ENCODE data around the gene NAT8L. TPM values are rescaled to one million over a fixed set of nuclear protein-coding genes. Genes with fewer than 3 reads are reported as not detected.

NAT8L gene
- polyA plus RNA-seq, 1 donor (not counting 4 experiments of a cell fraction or from before 2014, with no cell fraction given), result 0.01 TPM

DNA sequence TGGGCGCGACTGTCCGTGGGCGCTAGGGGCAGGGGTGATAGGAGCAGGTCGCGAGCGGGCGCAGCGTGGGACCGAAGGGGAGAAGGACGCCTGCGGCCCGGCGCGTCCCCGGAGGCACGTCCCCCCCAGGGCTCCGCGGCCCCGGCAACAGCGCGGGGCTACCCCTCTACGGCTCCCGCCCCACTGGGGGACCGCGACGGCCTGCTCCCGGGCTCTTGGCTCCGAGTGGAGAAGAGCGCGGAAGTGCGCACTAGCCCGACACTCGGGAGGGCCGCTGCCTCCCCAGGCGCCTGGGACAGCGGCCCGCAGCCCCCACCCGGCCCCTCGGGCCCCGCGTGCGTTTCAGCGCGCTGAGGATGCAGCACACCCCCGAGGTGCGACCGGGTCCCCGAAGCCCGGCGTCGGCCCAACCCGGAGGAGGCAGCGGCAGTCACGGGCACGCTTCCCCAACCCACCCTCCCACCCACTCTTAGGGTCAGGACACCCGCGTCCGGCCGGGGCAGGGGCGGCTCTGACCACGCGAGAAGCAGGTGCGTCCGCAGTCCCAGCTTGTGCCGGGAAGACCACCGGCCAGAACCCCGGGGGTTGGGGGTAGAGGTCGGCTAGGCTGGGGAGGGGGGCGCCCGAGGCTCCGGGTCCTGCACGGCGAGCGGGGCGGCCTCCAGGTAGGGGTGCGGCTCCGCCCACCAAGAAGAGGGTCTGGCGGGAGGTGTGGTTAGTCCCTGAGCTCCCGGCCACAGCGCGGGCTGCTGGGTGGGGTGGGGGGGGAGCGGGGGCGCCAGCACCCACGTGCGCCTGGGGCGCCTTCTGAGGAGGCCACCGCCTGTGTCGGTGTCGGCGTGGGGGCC lies 18.5 kb upstream of the NAT8L start:
- dilution Hi-C loops (cut with MboI; ENCODE audit: extremely low pct_ligation_motif_present, low sequenced_read_pairs), result no loop called here
- DNase-seq (ENCODE audit: low read depth, low spot score) (no peak), FAIRE-seq (no peak)
- H3K27me3 ChIP-seq (ENCODE audit: control insufficient read depth, extremely low read depth, insufficient read depth, low read length), result peaks cover 30% of the 10 kb centered on the region
- no peaks in the 10 kb centered on the region for H3K4me1 ChIP-seq (ENCODE audit: control insufficient read depth, extremely low read depth, insufficient read depth, low read length)
- H4K20me1 ChIP-seq (ENCODE audit: control insufficient read depth, extremely low read depth, insufficient read depth, low read length), result no peaks in the 10 kb centered on the region
- H3K9me3 ChIP-seq (ENCODE audit: control insufficient read depth, low read depth, low read length), result no peaks in the 10 kb centered on the region
- H3K4me2 ChIP-seq (ENCODE audit: control insufficient read depth, extremely low read depth, insufficient read depth, low read depth, low read length), result no peak overlapping the region
- no peaks in the 10 kb centered on the region for H3K36me3 ChIP-seq (ENCODE audit: control insufficient read depth in 2 of 2, extremely low read depth in 1 of 2, insufficient read depth in 2 of 2, low read length in 2 of 2)
- H3K4me3 ChIP-seq (ENCODE audit: control insufficient read depth in 2 of 3, extremely low read depth in 1 of 3, insufficient read depth in 2 of 3, low read depth in 1 of 3, low read length in 3 of 3), result peak overlapping the region in 1 of 3 experiments; percentile 80
- no peak overlapping the region for H3K27ac ChIP-seq (ENCODE audit: control insufficient read depth, insufficient read depth, low read length)
- TF ChIP-seq, protein P1, sequence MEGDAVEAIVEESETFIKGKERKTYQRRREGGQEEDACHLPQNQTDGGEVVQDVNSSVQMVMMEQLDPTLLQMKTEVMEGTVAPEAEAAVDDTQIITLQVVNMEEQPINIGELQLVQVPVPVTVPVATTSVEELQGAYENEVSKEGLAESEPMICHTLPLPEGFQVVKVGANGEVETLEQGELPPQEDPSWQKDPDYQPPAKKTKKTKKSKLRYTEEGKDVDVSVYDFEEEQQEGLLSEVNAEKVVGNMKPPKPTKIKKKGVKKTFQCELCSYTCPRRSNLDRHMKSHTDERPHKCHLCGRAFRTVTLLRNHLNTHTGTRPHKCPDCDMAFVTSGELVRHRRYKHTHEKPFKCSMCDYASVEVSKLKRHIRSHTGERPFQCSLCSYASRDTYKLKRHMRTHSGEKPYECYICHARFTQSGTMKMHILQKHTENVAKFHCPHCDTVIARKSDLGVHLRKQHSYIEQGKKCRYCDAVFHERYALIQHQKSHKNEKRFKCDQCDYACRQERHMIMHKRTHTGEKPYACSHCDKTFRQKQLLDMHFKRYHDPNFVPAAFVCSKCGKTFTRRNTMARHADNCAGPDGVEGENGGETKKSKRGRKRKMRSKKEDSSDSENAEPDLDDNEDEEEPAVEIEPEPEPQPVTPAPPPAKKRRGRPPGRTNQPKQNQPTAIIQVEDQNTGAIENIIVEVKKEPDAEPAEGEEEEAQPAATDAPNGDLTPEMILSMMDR (optimal IDR thresholded peaks at IDR 0.05 in 1 of 3, IDR thresholded peaks at IDR 0.05 in 1 of 3, conservative IDR thresholded peaks at IDR 0.05 in 1 of 3; ENCODE audit: extremely low read depth in 1 of 3, insufficient read depth in 2 of 3, low read length in 3 of 3), result no peak
- TF ChIP-seq EZH2 (IDR thresholded peaks at IDR 0.05; ENCODE audit: low read length), result peak; percentile 57
- no peaks in the 10 kb centered on the region for H3K9me1 ChIP-seq (ENCODE audit: control insufficient read depth, extremely low read depth, insufficient read depth, low read length)
- H2AFZ ChIP-seq (ENCODE audit: control insufficient read depth, low read length), result no peak overlapping the region
- H3K79me2 ChIP-seq (ENCODE audit: control insufficient read depth, insufficient read depth, low read length), result no peaks in the 10 kb centered on the region
- H3K9ac ChIP-seq (ENCODE audit: control insufficient read depth, extremely low read depth, insufficient read depth, low read length), result no peak overlapping the region

- no peaks in the 10 kb centered on the region for H3K4me1 ChIP-seq (ENCODE audit: control insufficient read depth, extremely low read depth, insufficient read depth, low read length)
- FAIRE-seq (no peak), DNase-seq (ENCODE audit: low read depth, low spot score) (peak; percentile 13)
- no peak overlapping the region for H3K9ac ChIP-seq (ENCODE audit: control insufficient read depth, extremely low read depth, insufficient read depth, low read length)
- H3K9me1 ChIP-seq (ENCODE audit: control insufficient read depth, extremely low read depth, insufficient read depth, low read length), result no peaks in the 10 kb centered on the region
- peak overlapping the region; percentile 70 for H3K4me2 ChIP-seq (ENCODE audit: control insufficient read depth, extremely low read depth, insufficient read depth, low read depth, low read length)
- H3K79me2 ChIP-seq (ENCODE audit: control insufficient read depth, insufficient read depth, low read length), result no peaks in the 10 kb centered on the region
- peaks cover 32% of the 10 kb centered on the region for H3K27me3 ChIP-seq (ENCODE audit: control insufficient read depth, extremely low read depth, insufficient read depth, low read length)
- peak overlapping the region; percentile 56 to 80 (median 73) for H3K4me3 ChIP-seq (ENCODE audit: control insufficient read depth in 2 of 3, extremely low read depth in 1 of 3, insufficient read depth in 2 of 3, low read depth in 1 of 3, low read length in 3 of 3)
- peak overlapping the region; percentile 78 for H2AFZ ChIP-seq (ENCODE audit: control insufficient read depth, low read length)
- dilution Hi-C loops (cut with MboI; ENCODE audit: extremely low pct_ligation_motif_present, low sequenced_read_pairs), result no loop called here
- no peaks in the 10 kb centered on the region for H3K36me3 ChIP-seq (ENCODE audit: control insufficient read depth in 2 of 2, extremely low read depth in 1 of 2, insufficient read depth in 2 of 2, low read length in 2 of 2)
- no peaks in the 10 kb centered on the region for H4K20me1 ChIP-seq (ENCODE audit: control insufficient read depth, extremely low read depth, insufficient read depth, low read length)
- no peak overlapping the region for H3K27ac ChIP-seq (ENCODE audit: control insufficient read depth, insufficient read depth, low read length)
- TF ChIP-seq, protein P1 (optimal IDR thresholded peaks at IDR 0.05 in 1 of 3, IDR thresholded peaks at IDR 0.05 in 1 of 3, conservative IDR thresholded peaks at IDR 0.05 in 1 of 3; ENCODE audit: extremely low read depth in 1 of 3, insufficient read depth in 2 of 3, low read length in 3 of 3), result no peak
- peak; percentile 91 for TF ChIP-seq EZH2 (IDR thresholded peaks at IDR 0.05; ENCODE audit: low read length)
- H3K9me3 ChIP-seq (ENCODE audit: control insufficient read depth, low read depth, low read length), result no peaks in the 10 kb centered on the region
Observed at GRCh38 chr4:2041239-2042130, 17.6 kb upstream of the NAT8L start.

All from keratinocyte (primary cell).